Erythroblast (primary cell): ENCODE data around the gene PLEKHM3.
"Not testable (repeated sequence)": the region's sequence is repeated elsewhere in the genome, so short reads cannot be mapped to it uniquely, and the experiment has no call there.

ENCODE experiments used
- DNase-seq, 2 experiments: peaks; one replicate each; lab custom pipeline; 2025; lab: John Stamatoyannopoulos, UW
- GATA1 ChIP-seq: IDR thresholded peaks from 2 replicates; pipeline ENCODE4 v1.6.1; 2011; ENCODE audit warnings: low read depth, mild to moderate bottlenecking, control low read depth, low read length, moderate library complexity
- POLR2A ChIP-seq: IDR thresholded peaks from 2 replicates; pipeline ENCODE4 v1.6.1; 2011; ENCODE audit warnings: mild to moderate bottlenecking, low read length

PLEKHM3 gene

GRCh38 chr2:207812058-207812725 lies 213.1 kb downstream of the PLEKHM3 start:
- DNase-seq, result no peak

GRCh38 chr2:207811658-207812057 lies 213.7 kb downstream of the PLEKHM3 start:
- DNase-seq, result not testable (repeated sequence)

More at GRCh38 chr2:207812058-207812725, 213.1 kb downstream of the PLEKHM3 start:
- TF ChIP-seq GATA1, result no peak
- no peak for TF ChIP-seq POLR2A

- no peak for TF ChIP-seq GATA1
- no peak for TF ChIP-seq POLR2A
- DNase-seq, result no peak
Measured at GRCh38 chr2:207810200-207810788, 215.0 kb downstream of the PLEKHM3 start.

GRCh38 chr2:207808119-207808518 lies 217.2 kb downstream of the PLEKHM3 start:
- no peak for DNase-seq
- no peak for TF ChIP-seq POLR2A
- no peak for TF ChIP-seq GATA1

- no peak for TF ChIP-seq GATA1
- DNase-seq, result no peak
Measured at GRCh38 chr2:207807516-207807915, 217.8 kb downstream of the PLEKHM3 start.

GRCh38 chr2:207805566-207806226 lies 219.6 kb downstream of the PLEKHM3 start:
- TF ChIP-seq GATA1 (no peak), POLR2A (no peak)

GRCh38 chr2:207802650-207803049 lies 222.7 kb downstream of the PLEKHM3 start:
- TF ChIP-seq POLR2A (no peak), GATA1 (no peak)

More at GRCh38 chr2:207805566-207806226, 219.6 kb downstream of the PLEKHM3 start:
- no peak for DNase-seq

GRCh38 chr2:207801259-207801658 lies 224.1 kb downstream of the PLEKHM3 start:
- no peak for DNase-seq
- TF ChIP-seq POLR2A, result no peak
- TF ChIP-seq GATA1, result no peak

More at GRCh38 chr2:207802650-207803049, 222.7 kb downstream of the PLEKHM3 start:
- no peak for DNase-seq

- DNase-seq, result no peak
- TF ChIP-seq GATA1 (no peak), POLR2A (no peak)
Measured at GRCh38 chr2:207796585-207797350, 228.6 kb downstream of the PLEKHM3 start.

GRCh38 chr2:207792244-207792785 lies 233.0 kb downstream of the PLEKHM3 start:
- no peak for DNase-seq
- no peak for TF ChIP-seq POLR2A
- no peak for TF ChIP-seq GATA1

GRCh38 chr2:207791579-207792243 lies 233.6 kb downstream of the PLEKHM3 start:
- DNase-seq, result no peak
- TF ChIP-seq POLR2A, result no peak
- TF ChIP-seq GATA1, result no peak

- TF ChIP-seq GATA1 (no peak), POLR2A (no peak)
- DNase-seq, result no peak
Measured at GRCh38 chr2:207790898-207791297, 234.4 kb downstream of the PLEKHM3 start.

GRCh38 chr2:207787800-207788199 lies 237.5 kb downstream of the PLEKHM3 start:
- TF ChIP-seq GATA1, result no peak
- TF ChIP-seq POLR2A, result no peak
- no peak for DNase-seq

- DNase-seq, result no peak
- TF ChIP-seq POLR2A, result no peak
- TF ChIP-seq GATA1, result no peak
Measured at GRCh38 chr2:207787017-207787416, 238.3 kb downstream of the PLEKHM3 start.

- TF ChIP-seq POLR2A (no peak), GATA1 (no peak)
- no peak for DNase-seq
Measured at GRCh38 chr2:207784898-207785297, 240.4 kb downstream of the PLEKHM3 start.
